GM18951 (cell line): Measurements from ENCODE around the gene PCGF6.
"Not testable (repeated sequence)": the region's sequence is repeated elsewhere in the genome, so short reads cannot be mapped to it uniquely, and the experiment has no call there.

Experiments
- POLR2A ChIP-seq: IDR thresholded peaks from 4 replicates; pipeline ENCODE4 v1.6.1; 2011; ENCODE audit warnings: mild to moderate bottlenecking; ENCODE audit not compliant: insufficient read length, insufficient read depth; ENCODE audit errors: extremely low read depth
- in situ Hi-C: fragments of 300-500 bp; cut with MboI; formaldehyde crosslinking; loops from one replicate; pipeline ENCODE4 v1.12.0; 2022; ENCODE audit warnings: low sequenced_read_pairs, mixed read lengths, inconsistent platforms; ENCODE audit not compliant: unreplicated experiment

The PCGF6 gene

GRCh38 chr10:103282961-103283360, 68.0 kb downstream of the PCGF6 start:
- TF ChIP-seq POLR2A = no peak
- in situ Hi-C loops = no loop called here

GRCh38 chr10:103281753-103282152, 69.2 kb downstream of the PCGF6 start:
- no peak for TF ChIP-seq POLR2A
- in situ Hi-C loops = no loop called here

- in situ Hi-C loops = no loop called here
- TF ChIP-seq POLR2A = no peak
Measured at GRCh38 chr10:103280506-103280905, 70.4 kb downstream of the PCGF6 start.

GRCh38 chr10:103280031-103280430, 70.9 kb downstream of the PCGF6 start:
- in situ Hi-C loops = no loop called here
- TF ChIP-seq POLR2A = no peak

- TF ChIP-seq POLR2A = no peak
Measured at GRCh38 chr10:103278862-103279298, 72.1 kb downstream of the PCGF6 start.

GRCh38 chr10:103278537-103278823, 72.5 kb downstream of the PCGF6 start:
- in situ Hi-C loops = no loop called here
- no peak for TF ChIP-seq POLR2A

More at GRCh38 chr10:103278862-103279298, 72.1 kb downstream of the PCGF6 start:
- in situ Hi-C loops = no loop called here

GRCh38 chr10:103277713-103278536, 73.0 kb downstream of the PCGF6 start:
- in situ Hi-C loops = no loop called here
- TF ChIP-seq POLR2A = no peak

- TF ChIP-seq POLR2A = no peak
- in situ Hi-C loops = no loop called here
Measured at GRCh38 chr10:103276896-103277712, 73.8 kb downstream of the PCGF6 start, which contains the start of gene INA. Gene INA, plus strand, starts transcription at chr10:103277138. Its CDS starts 74 bp downstream, at chr10:103277212.

- in situ Hi-C loops = no loop called here
- TF ChIP-seq POLR2A = no peak
Measured at GRCh38 chr10:103276251-103276895, 74.6 kb downstream of the PCGF6 start.

GRCh38 chr10:103273041-103273441, 77.9 kb downstream of the PCGF6 start:
- in situ Hi-C loops = no loop called here
- no peak for TF ChIP-seq POLR2A

GRCh38 chr10:103265717-103266329, 85.1 kb downstream of the PCGF6 start:
- no peak for TF ChIP-seq POLR2A
- in situ Hi-C loops = no loop called here

GRCh38 chr10:103262229-103262628, 88.7 kb downstream of the PCGF6 start:
- TF ChIP-seq POLR2A = no peak
- in situ Hi-C loops = no loop called here

GRCh38 chr10:103259989-103260388, 91.0 kb downstream of the PCGF6 start:
- TF ChIP-seq POLR2A = no peak
- in situ Hi-C loops = no loop called here

GRCh38 chr10:103258928-103259327, 92.0 kb downstream of the PCGF6 start:
- in situ Hi-C loops = not testable (repeated sequence)
